Cardiac muscle cell (in vitro differentiated cells and primary cell): ENCODE data around the gene ORC3. TPM values are rescaled to one million over a fixed set of nuclear protein-coding genes. Genes with fewer than 3 reads are reported as not detected.

Experiments
- DNase-seq, 2 donors: peaks; one replicate each; pipeline versions ENCODE4 v3.0.0 to v3.0.0-alpha.2; 2010 to 2017; ENCODE audit warnings: low read depth in 1 of 2, low spot score in 1 of 2
- H3K27ac ChIP-seq: fragments of 200-600 bp; sonication (generic); 2 replicates; pipeline ENCODE4 v1.5.1; 2016
- H3K27me3 ChIP-seq: fragments of 200-600 bp; sonication (generic); 2 replicates; pipeline ENCODE4 v1.6.0; 2016; ENCODE audit warnings: control low read depth
- H3K36me3 ChIP-seq: fragments of 200-600 bp; sonication (generic); 2 replicates; pipeline ENCODE4 v1.5.1; 2016; ENCODE audit warnings: control low read depth
- H3K4me1 ChIP-seq: fragments of 200-600 bp; sonication (generic); 2 replicates; pipeline ENCODE4 v1.8.1; 2017; ENCODE audit warnings: low read depth, mild to moderate bottlenecking, mixed run types
- H3K4me3 ChIP-seq: fragments of 200-600 bp; sonication (generic); 2 replicates; pipeline ENCODE4 v1.5.1; 2016; ENCODE audit warnings: mild to moderate bottlenecking
- H3K9me3 ChIP-seq: fragments of 200-600 bp; sonication (generic); 2 replicates; pipeline ENCODE4 v1.5.1; 2017; ENCODE audit warnings: low read depth, mild to moderate bottlenecking, control low read depth
- CTCF ChIP-seq: IDR thresholded peaks from 2 replicates; pipeline ENCODE4 v1.5.1; 2012; ENCODE audit warnings: low read depth, mild to moderate bottlenecking, low read length
- polyA plus RNA-seq: library from polyadenylated mRNA; unstranded; fragments of >200 nt; fragmentation: Nextera tagmentation; extraction: Ambion mirVana; gene quantifications from 2 replicates; pipeline ENCODE4 v1.2.1, GENCODE V29; 2016
- total RNA-seq: library from RNA; depleted of rRNA; stranded (reverse); fragments of >200 nt; gene quantifications from 2 replicates; pipeline ENCODE4 v1.2.3, GENCODE V29; 2016

Gene ORC3
- total and polyA plus RNA-seq, 2 experiments from 2014 or later, result 21.5 to 40.8 TPM

GRCh38 chr6:87660226-87660911, 70.4 kb downstream of the ORC3 start:
- Histone ChIP-seq H3K4me3 (no peak overlapping the region), H3K27ac (no peak overlapping the region), H3K27me3 (no peaks in the 10 kb centered on the region), H3K9me3 (no peaks in the 10 kb centered on the region), H3K4me1 (peaks cover 25% of the 10 kb centered on the region), H3K36me3 (peaks cover 3% of the 10 kb centered on the region)
- DNase-seq, result peak in 1 of 2 donors; percentile 35
- TF ChIP-seq CTCF, result no peak

- Histone ChIP-seq H3K27ac (no peak overlapping the region), H3K36me3 (peaks cover 3% of the 10 kb centered on the region), H3K4me1 (peaks cover 25% of the 10 kb centered on the region), H3K27me3 (no peaks in the 10 kb centered on the region), H3K4me3 (no peak overlapping the region), H3K9me3 (no peaks in the 10 kb centered on the region)
- peak in 1 of 2 donors; percentile 59 for DNase-seq
- TF ChIP-seq CTCF, result no peak
Observed at GRCh38 chr6:87661016-87661415, 71.1 kb downstream of the ORC3 start.

GRCh38 chr6:87661503-87661902, 71.6 kb downstream of the ORC3 start:
- H3K27me3 ChIP-seq, result no peaks in the 10 kb centered on the region
- TF ChIP-seq CTCF, result no peak
- no peak overlapping the region for H3K27ac ChIP-seq
- H3K36me3 ChIP-seq, result peaks cover 3% of the 10 kb centered on the region
- H3K4me1 ChIP-seq, result peaks cover 25% of the 10 kb centered on the region
- H3K9me3 ChIP-seq, result no peaks in the 10 kb centered on the region
- DNase-seq, result peak in 1 of 2 donors; percentile 29
- no peak overlapping the region for H3K4me3 ChIP-seq

GRCh38 chr6:87663434-87663833, 73.5 kb downstream of the ORC3 start:
- H3K36me3 ChIP-seq, result peaks cover 4% of the 10 kb centered on the region
- H3K9me3 ChIP-seq, result no peaks in the 10 kb centered on the region
- DNase-seq, result peak in 1 of 2 donors; percentile 55
- H3K27ac ChIP-seq, result peak overlapping the region; percentile 85
- H3K27me3 ChIP-seq, result no peaks in the 10 kb centered on the region
- H3K4me1 ChIP-seq, result peaks cover 20% of the 10 kb centered on the region
- no peak overlapping the region for H3K4me3 ChIP-seq
- TF ChIP-seq CTCF, result no peak

GRCh38 chr6:87664921-87665485, 75.1 kb downstream of the ORC3 start:
- Histone ChIP-seq H3K27ac (peak overlapping the region; percentile 15), H3K4me1 (peaks cover 15% of the 10 kb centered on the region), H3K36me3 (peaks cover 4% of the 10 kb centered on the region), H3K9me3 (no peaks in the 10 kb centered on the region), H3K4me3 (no peak overlapping the region), H3K27me3 (no peaks in the 10 kb centered on the region)
- no peak for DNase-seq
- TF ChIP-seq CTCF, result no peak
